Renal cortex interstitium (tissue), 11 donors: Measurements from ENCODE around the gene FBXL17. TPM values are rescaled to one million over a fixed set of nuclear protein-coding genes. Genes with fewer than 3 reads are reported as not detected.
"Not testable (repeated sequence)": the region's sequence is repeated elsewhere in the genome, so short reads cannot be mapped to it uniquely, and the experiment has no call there.

Source experiments
- DNase-seq, 11 donors: peaks; one replicate each; pipeline ENCODE4 v3.0.0-alpha.2; 2013; ENCODE audit warnings: low read depth in 9 of 11, low spot score in 4 of 11; ENCODE audit errors: extremely low read depth in 1 of 11
- polyA plus RNA-seq, 3 donors: library from polyadenylated mRNA; unstranded; fragments of 120-200 nt; gene quantifications; one replicate each; pipeline ENCODE4 v1.2.1, GENCODE V29; 2013; ENCODE audit not compliant: insufficient read length in 3 of 3

The FBXL17 gene
- polyA plus RNA-seq, 3 donors: 27.2 to 33.6 (median 30.4) TPM

DNA sequence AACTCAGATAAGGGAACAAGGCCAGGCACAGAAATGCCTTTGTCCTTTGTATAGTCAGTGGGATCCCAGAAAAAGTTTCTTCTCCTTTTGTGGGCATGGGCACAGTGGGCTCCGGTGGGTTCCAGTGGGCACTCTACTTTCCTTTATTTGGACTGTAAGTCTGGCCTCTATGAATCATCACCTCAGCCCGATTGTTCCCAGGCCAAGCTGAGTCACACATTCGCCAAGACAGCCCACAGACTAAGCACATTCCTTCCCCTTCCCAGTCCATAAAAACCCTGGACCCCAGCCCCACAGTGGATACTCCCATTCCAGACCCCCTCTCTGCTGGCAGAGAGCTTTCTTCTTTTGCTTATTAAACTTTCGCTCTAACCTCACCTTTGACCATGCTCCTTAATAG, 165.0 kb downstream of the FBXL17 start:
- no peak for DNase-seq

GRCh38 chr5:108214857-108215256, 167.0 kb downstream of the FBXL17 start:
- DNase-seq: no peak

DNA sequence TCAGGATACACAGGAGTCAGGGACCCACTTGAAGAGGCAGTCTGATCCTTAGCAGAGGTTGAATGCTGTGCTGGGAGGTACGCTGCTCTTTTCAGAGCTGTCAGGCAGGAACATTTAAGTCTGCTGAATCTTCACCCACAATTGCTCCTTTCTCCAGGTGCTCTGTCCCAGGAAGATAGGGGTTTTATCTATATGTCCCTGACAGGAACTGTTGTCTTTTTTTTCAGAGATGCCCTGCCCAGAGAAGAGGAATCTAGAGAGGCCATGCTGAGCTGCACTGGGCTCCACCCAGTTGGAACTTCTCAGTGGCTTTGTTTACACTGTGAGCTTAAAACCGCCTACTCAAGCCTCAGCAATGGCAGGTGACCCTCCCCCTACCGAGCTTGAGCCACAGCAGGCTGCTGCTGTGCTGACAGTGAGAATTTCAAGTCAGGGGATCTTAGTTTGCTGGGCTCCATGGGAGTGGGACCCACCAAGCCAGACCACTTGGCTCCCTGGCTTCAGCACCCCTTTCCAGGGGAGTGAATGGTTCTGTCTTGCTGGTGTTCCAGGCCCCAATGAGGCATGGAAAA, 169.0 kb downstream of the FBXL17 start:
- peak in 2 of 11 donors; percentile 4 for DNase-seq

DNA sequence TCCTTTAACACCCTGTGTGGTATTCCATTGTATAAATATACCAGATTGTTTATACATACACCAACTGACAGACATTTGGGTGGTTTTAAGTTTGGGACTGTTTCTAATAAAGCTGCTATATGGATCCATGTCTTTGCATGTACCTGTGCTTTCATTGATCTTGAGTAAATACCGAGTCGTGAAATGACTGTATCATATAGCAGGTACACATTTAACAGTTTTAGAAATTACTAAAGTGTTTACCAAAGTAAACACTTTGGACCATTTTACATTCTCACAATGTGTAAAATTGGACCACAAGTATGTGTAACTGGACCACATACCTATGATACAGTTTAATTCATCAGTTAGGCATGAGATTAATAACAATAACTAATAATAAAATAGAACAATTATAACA, 175.2 kb downstream of the FBXL17 start:
- no peak for DNase-seq

DNA sequence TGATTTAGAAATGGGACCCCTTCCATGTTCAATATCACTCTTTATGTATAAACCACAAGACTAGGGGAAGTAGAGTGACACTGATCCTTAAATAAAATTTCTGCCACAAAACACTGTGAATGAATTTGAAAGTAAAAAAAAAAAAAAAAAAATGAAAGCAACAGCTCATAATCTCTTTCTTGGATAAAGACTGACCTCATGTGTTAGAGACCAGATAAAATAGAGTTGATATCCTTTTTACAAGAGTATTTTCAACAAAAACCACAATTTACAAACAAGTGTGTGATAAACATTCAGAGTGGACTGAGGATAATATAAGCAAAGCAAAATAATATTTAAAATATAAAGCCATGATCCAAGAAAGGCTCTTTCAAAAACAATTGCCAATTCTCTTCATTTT, 180.2 kb downstream of the FBXL17 start:
- no peak for DNase-seq

- DNase-seq: no peak
Measured at GRCh38 chr5:108196276-108196675, 185.6 kb downstream of the FBXL17 start.

DNA sequence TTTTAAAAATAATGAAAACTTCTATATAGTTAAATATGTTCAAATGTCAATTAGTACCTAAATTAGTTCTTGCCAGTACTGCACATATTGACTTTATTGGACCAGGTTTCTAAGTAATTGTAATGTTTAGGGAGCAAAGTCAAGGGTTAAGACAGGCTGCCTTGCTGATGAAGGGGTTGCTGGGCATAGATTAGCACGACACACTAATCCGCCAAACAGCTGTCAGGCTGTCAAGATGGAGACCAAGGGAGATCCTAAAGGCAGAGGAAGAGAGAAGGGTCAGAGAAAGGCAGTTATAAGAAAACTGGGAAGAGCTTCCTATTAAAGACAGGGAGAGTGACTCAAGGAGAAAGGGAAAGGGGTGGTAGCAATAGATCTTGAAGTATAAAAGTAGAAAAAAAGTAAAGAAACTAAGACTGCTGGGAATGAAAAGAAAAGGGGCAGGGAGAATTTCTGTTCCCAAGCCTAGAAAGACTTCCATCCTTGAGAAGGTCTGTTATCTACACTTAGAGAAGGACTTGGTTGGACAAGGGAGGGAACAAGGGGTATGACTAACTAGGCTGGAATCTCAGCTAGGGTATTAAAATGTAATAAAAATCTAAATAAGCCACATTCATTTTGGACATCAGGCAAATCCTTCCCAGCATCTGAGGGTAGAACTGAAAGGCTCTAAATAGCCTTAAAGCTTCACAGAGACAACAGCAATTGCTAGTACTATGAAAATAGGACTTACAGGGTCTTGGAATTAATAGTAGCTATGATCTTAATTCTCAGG, 188.7 kb downstream of the FBXL17 start:
- DNase-seq: no peak

GRCh38 chr5:108184940-108185339, 197.0 kb downstream of the FBXL17 start:
- no peak for DNase-seq

GRCh38 chr5:108181975-108182374, 199.9 kb downstream of the FBXL17 start:
- no peak for DNase-seq

- DNase-seq: no peak
Measured at GRCh38 chr5:108174286-108174685, 207.6 kb downstream of the FBXL17 start.

DNA sequence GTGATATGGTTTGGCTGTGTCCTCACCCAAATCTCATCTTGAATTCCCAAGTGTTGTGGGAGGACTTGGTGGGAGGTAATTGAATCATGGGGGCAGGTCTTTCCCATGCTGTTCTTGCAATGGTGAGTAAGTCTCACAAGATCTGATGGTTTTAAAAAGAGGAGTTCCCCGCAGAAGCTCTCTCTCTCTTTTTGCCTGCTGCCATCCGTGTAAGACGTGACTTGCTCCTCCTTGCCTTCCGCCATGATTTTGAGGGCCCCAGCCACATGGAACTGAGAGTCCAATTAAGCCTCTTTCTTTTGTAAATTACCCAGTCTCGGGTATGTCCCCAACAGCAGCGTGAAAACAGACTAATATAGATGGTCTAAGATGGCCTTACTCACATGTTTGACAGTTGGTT, 210.1 kb downstream of the FBXL17 start:
- DNase-seq: no peak

DNA sequence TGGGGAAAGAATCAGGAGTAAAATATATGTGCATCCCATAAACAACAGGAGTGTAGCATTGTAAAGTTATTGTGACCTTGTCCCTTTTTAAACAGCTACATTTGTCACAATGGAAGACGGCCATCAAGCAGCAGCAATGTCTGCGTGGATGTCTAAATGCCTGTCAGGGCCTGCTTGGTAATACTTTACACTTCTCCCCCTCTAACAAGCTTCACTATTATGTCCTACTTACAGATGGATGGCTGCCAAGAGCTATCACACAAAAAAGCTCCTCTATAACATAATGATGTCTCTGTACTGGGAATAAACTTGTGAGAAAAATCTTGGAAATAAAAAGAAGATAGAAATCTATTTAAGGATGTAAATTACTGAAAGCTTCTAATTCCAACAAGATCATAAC, 213.0 kb downstream of the FBXL17 start:
- peak in 1 of 11 donors; percentile 2 for DNase-seq

DNA sequence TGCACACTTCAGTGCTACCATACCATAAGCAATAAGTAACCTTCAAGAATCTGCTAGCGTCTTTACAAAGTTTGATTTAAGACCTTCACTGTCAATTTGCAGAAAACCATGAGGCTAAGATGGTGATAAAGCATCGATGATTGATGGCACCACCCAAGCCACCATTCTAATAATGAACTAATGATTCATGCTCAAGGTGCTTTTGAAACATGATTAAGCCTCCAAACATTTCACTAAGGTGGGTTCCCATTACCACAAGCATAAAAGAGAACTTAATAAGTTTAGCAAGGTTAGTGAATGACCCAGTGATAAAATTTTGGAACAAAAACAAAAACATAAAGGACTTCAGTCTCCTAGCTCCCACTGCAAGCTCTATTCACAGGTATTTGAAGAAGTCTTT, 214.7 kb downstream of the FBXL17 start:
- no peak for DNase-seq

GRCh38 chr5:108164574-108164973, 217.3 kb downstream of the FBXL17 start:
- no peak for DNase-seq

GRCh38 chr5:108152854-108153253, 229.0 kb downstream of the FBXL17 start:
- DNase-seq: not testable (repeated sequence)

GRCh38 chr5:108149369-108149768, 232.5 kb downstream of the FBXL17 start:
- DNase-seq: no peak

GRCh38 chr5:108148715-108149139, 233.2 kb downstream of the FBXL17 start:
- DNase-seq: peak in 4 of 11 donors; percentile 3 to 13 (median 4)

DNA sequence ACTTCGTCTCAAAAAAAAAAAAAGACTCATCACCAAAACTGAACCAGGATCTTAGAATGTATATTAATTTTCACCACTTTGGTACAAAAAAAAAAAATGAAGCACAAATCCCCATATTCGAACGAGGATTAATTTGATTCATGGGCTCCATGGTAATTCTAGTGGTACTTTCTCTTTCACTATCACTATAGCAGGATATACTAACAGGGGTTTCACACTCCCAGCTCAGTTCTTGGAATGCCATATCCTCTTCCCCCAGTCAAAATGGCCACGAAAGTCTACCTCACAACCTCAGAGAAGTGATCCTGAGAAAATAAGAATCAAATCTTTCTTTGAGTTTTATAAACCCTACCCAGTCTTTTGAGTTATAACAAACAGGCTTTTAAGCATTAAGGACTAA, 235.7 kb downstream of the FBXL17 start:
- no peak for DNase-seq

DNA sequence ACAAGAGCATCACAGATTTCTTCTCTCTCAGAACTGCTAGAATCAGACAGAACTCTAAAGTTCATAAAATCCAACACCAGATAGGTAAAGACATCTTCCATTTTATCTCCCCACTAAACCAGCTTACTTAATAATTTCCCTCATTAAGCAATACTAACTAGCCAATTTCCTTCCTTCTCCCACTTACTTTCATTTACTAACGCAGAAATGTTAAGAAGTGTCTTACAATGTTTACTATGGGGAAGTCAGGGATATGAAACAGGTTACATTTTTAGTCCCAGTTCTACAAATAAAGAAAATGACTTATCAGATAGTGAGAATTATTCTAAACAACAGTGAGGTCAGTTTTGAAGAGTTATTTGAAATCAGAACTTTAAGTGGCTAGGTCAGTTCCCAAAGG, 236.5 kb downstream of the FBXL17 start:
- no peak for DNase-seq

DNA sequence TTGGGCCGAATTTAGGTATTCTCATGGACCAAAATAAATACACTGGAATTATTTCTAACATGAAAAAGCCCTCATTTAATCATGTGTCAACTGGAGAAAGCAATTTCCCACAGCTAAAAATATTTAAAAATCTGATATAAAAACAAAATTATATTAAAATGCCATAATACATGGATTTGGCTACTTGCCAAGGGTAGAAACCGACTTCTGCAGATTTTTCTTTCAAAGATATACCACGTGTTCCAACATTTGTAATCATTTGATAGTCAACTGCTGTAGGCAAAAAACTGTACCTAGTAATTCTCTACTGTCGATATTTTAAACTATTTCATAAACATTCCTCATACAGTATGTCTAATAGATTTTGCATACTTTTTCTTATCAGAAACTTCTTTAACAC, 237.6 kb downstream of the FBXL17 start:
- DNase-seq: no peak

- no peak for DNase-seq
Measured at GRCh38 chr5:108143581-108143980, 238.3 kb downstream of the FBXL17 start.
